ENCODE results near the gene SYNJ1.
"Not testable (repeated sequence)": the region's sequence is repeated elsewhere in the genome, so short reads cannot be mapped to it uniquely, and the experiment has no call there.

Gene SYNJ1

DNA sequence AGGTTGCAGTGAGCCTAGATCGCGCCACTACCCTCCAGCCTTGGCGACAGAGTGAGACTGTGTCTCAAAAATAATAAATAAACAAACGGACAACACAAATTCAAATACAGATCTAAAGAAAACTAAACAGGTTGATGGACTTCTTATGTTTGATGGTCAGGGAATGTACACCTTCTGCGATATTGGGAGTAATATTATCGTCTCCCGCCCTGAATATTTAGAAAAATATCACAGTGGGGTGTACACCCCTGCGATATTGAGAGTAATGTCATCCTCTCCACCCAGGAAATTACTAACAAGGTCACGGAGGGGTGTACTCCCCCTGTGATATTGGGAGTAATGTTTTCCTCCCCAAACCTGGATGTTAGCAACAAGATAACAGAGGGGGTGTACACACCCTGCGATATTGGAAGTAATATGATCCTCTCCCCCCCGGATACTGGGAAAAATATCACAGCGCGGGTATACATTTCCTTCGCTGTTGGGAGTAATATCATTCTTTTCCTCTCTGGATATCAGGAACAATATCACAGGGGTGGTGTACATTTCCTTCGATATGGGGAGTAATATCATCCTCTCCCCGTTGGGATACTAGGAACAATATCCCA lies 114.3 kb downstream of the SYNJ1 start:
- DNase-seq (ENCODE audit: extremely low read depth in 1 of 2, low read depth in 1 of 2), result no peak

DNA sequence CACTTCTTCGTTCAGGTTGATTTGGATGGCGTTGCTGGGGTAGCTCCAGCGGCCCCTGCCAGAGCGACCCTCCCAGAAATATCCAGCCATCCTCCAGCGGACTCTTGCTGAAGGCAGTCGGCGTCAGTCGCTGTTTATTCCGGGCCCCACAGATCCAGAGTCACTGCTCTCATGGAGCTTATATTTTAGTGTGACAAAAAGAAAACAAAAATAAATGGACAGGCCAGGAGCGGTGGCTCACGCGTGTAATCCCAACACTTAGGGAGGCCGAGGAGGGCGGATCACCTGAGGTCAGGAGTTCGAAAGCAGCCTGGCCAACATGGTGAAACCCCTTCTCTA lies 114.8 kb downstream of the SYNJ1 start:
- no peak for DNase-seq (ENCODE audit: extremely low read depth in 1 of 2, low read depth in 1 of 2)

DNA sequence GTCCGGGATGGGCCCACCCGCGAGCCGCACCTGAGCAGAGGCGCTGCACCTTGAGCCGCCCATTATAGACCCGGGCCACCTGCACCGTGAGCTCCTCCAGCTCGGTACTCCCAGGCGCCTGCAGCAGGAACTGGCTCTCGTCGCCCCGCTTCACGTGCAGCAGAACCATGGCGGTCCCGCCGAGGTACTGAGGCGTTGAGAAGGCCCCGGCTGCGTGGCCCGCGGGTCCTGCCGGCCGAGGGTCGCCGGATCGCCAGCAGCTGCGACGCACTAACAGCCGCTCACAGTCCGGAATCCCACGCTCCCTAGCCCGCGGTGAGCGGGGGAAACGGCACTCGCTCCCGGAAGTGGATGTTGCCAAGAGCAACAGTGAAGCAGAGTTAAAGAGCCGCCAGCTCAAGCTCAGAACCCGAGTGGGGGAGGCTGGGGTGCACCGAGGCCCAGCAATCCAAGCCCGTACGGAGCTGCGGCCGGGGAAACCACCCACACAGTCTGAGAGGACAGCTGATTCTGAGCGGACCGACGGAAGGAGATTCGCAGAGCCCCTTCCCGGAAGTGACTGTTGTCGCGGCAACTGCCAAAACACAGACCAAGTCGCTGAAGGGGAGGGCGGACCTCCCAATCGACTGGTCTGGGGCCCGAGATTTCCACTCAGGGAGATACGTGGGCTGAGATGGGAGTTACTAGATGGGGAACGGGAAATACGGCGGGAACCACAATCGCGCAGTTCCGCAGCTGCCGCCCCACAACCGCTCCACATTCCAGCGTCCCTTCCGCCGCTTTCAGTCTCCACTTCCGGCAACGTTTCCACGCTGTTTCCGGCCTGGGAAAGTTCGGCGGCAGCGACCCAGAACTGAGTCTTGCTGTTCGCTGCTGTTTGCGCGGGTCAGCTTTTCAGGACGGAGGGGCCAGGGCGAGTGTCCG lies 115.5 kb downstream of the SYNJ1 start, which contains the start of gene CFAP298:
TSS of gene CFAP298 (minus strand) at position 303 of the 924 bp plus-strand sequence. CDS start at position 169, 134 bp downstream.
- DNase-seq (ENCODE audit: extremely low read depth in 1 of 2, low read depth in 1 of 2), result peak; percentile 71 to 82

DNA sequence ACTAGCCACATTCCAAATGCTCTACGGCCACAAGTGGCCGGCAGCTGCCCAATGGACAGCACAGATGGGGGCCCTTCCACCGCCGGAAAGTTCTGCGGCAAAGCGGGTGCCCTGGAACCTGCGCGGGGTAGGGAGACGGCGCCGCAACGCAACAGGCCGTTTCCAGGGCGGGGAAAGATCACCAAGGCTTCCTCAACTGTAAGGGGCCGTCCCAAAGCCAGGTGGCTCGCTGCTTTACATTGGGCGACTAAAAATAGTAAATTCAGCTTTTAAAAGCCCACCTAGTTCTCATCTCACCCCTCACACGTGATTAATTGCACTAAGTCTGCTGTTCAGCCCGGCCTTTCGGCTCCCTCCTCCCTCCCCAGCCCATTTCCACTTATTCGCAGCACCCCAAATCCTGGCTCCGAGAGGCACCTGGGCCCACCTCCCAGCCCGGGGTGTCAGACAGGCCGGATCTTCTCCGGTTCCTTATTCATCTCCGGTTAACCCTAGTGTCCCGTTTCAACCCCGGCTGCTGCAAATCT lies 116.3 kb downstream of the SYNJ1 start:
- no peak for DNase-seq (ENCODE audit: extremely low read depth in 1 of 2, low read depth in 1 of 2)

DNA sequence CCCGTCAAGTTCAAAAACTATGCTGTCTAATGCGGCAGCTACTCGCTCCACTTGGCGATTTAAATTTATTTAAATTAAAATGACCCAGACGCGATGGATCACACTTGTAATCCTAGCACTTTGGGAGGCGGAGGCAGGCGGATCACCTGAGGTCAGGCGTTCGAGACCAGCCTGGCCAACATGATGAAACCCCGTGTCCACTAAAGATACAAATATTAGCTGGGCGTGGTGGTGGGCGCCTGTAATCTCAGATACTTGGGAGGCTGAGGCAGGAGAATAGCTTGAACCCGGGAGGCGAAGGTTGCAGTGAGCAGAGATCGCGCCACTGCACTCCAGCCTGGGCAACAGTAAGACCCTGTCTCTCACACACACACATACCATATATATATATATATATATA lies 116.9 kb downstream of the SYNJ1 start:
- not testable (repeated sequence) for DNase-seq (ENCODE audit: extremely low read depth in 1 of 2, low read depth in 1 of 2)

DNA sequence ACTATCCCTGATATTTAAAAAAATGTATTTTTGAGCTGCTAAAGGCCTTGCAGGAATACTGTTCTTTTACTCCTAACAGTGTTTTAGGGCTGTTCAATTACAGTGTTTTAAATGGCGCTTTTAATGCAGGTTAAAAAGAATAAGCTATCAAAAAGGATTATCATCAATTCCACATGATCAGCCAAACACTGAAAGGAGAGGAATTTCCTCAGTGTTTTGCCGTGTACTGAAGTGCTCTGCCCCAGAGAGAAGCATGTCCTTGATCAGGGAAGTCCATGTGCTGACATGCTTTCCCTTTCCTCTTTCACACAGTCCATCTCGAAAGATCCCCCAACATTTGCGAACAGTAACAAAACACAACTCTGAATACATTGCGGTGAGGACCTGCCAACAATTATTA lies 119.0 kb downstream of the SYNJ1 start:
- DNase-seq (ENCODE audit: extremely low read depth in 1 of 2, low read depth in 1 of 2), result no peak

DNA sequence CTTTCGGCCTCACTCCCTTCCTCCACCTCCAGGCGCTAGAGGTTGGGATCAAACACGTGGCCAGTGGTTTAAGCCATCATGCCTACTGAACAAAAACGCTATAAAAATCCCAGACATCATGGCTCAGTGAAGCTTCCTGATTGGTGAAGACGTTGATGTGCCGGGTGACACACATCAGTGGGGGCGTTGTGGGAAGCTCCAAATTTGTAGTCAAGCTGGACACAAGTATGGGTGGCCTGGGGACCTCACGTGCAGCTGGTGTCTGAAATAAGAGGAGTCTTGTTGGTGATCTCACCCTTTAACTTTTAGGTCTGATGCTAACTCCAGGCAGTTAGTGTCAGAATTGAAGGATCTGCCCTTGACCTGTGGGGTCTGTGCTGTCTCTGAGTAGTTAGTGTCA lies 122.3 kb downstream of the SYNJ1 start:
- no peak for DNase-seq (ENCODE audit: extremely low read depth in 1 of 2, low read depth in 1 of 2)

DNA sequence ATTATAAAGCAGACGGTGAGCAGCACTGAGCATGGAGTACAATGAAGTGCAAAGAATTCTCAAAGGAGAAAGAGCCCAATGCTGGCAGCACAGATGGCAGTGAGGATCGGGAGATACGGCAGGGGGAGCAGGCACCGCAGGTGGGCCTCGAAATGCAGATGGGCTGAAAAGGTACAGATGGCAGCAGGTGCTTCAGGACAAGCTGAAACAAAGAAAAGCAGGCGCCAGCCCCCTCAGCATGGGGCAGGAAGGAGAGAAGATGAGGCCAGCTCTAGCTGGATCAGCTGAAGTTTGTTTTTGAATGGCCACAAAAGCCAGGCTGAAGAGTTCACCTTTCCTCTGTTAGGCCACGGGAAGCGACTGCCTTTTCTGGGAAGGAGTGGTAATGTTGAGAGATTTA lies 123.3 kb downstream of the SYNJ1 start:
- DNase-seq (ENCODE audit: extremely low read depth in 1 of 2, low read depth in 1 of 2), result no peak

DNA sequence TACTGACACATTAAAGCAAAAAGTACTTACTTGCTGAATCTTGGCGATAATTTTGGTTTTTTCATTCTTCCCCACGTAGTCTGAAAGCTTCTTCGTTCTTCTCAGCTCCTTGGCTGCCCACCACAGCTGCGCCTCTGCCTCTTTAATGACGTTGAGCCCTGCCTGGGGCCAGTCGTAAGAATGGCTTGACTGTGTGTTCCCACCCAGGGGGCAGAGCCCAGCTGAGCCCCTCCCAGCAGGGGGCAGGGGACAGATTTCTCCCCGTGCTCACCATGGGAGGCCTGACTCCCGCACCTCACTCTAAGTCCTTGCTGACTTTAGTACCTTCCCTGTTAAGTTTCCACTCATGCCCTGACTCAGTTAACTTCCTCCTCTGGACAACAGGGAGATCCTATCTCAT lies 124.7 kb downstream of the SYNJ1 start:
- no peak for DNase-seq (ENCODE audit: extremely low read depth in 1 of 2, low read depth in 1 of 2)

DNA sequence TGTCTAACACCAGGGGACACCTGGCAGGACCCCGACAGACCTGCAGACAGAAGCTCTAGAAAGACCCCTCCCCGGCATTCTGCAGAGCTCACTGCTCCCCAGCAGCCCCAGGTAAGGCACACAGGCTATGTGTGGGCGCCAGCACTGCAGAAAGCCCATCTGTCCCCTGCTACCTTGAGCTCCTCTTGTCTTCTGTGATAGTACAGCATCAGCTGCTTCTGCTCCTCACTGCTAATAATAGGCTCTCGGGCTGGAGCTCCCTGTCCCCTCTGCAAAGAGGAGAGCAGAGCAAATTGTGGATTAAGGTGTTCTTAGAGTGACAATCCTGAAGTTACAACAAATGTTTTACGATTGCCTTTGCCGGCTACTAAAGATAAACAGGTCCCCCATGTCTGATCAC lies 125.7 kb downstream of the SYNJ1 start:
- no peak for DNase-seq (ENCODE audit: extremely low read depth in 1 of 2, low read depth in 1 of 2)

DNA sequence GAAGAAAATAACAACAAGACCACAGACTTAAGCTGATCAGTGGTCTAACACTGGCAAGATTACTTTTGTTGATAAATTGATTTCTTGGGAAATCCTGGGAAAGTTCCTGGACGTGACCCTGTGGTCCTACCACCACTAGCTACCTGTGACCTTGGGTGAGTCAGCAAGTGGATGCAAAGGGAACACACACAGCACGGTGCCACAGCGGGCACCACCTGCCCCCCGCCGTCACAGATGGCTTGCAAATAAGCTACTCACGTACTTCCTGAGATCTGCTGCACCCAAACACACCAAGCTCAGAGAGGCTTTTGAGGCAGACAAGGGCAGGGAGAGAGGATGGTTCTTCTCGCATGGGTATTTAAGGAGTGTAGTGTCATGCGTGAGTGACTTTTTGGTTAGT lies 128.3 kb downstream of the SYNJ1 start:
- DNase-seq (ENCODE audit: extremely low read depth in 1 of 2, low read depth in 1 of 2), result no peak

DNA sequence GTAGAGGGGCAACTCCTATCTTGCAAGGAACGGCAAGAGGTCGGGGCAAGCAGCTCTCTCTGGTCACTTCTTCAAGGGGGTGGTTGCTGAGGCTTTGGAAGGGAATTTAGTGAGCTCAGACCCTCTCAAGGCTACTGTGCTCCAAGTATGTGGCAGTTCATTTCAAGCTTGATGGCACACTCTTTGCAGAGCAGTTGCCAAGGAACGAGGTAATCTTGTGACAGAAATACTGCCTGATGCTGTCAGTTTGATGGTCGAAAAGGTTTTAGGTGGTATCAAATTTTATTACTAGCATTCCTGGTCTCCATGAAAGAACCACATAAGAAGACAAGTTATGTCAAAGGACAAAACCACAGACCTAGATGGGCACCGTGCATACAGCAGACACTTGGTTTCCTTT lies 128.7 kb downstream of the SYNJ1 start:
- no peak for DNase-seq (ENCODE audit: extremely low read depth in 1 of 2, low read depth in 1 of 2)

DNA sequence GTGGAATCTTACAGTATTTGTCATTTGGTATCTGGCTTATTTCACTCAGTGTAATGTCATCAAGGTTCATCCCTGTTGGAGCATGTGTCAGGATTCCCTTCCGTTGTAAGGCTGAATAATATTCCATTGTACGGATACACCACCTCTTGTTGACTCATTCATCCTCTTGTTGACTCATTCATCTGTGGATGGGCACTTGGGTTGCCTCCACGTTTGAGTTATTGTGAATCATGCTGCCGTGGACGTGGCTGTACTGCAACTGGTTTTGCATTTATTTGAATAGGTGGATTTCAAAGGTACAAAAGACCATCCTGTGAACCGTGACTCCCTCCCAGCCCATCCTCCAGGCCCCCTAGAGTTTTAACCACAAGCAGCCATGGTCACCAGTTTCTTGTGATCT lies 130.6 kb downstream of the SYNJ1 start:
- DNase-seq (ENCODE audit: extremely low read depth in 1 of 2, low read depth in 1 of 2), result no peak

DNA sequence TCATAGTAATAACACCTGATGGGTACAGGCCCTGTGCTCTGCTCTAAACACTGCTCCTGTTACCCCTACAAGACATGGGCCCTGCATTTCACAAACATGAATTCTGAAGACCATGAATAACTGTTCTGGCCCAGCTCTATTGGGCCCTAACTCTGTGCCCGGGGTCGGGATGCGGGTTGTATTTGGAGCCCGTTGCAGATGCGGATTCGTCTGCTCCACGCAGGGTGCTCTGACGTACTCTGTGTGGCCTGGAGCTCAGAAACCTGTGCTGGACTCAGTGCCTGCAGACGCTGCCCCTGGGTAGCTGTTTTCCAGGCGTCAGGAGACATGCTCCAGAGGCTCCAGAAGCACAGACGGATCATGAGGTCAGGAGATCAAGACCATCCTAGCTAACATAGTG lies 132.4 kb downstream of the SYNJ1 start:
- DNase-seq (ENCODE audit: extremely low read depth in 1 of 2, low read depth in 1 of 2), result no peak

DNA sequence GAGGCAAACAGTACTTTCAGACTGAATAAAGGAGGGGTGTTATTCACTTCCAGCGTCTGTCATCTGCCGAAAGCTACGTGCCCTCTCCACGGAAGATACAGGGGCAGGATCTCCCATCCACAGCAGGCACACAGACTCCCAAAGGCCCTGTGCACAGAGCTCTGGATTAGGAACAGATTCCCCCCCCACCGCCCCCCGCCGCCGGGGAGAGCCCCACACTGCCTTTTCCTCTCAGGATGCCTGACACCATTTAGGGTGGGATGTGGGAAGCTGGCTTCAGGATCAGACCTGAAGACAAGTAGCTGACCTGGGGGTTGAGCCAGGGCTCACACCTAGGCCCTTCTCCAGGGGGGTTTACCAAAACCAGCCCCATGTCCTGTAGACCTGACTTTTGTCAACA lies 134.1 kb downstream of the SYNJ1 start:
- DNase-seq (ENCODE audit: extremely low read depth in 1 of 2, low read depth in 1 of 2), result no peak

DNA sequence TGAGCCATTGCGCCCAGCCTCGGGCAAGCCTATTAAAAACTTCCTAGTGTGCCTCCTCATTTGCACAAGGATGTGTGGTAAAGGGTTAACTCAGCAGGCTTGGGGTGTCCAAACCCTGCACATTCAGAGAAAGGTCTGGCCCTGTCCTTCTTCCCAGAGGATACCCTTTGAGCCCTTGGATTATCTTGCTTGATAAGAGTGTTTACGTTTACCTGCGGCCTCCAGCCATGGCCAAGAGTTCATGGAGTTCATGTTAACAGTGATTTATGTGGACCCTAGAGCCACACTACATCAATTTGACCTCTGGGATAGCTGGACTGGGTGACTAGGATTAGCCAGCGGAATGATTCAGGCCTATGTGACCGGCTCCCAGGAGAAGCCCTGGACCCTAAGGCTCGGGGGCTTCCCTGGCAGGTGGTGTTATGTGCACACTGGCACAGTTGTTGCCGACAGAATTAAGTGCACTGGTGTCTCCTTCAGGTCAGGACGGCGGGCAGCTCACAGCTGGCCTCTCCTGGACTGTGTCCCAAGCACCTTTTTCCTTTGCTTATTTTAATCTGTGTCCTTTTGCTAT lies 134.8 kb downstream of the SYNJ1 start:
- DNase-seq (ENCODE audit: extremely low read depth in 1 of 2, low read depth in 1 of 2), result no peak

DNA sequence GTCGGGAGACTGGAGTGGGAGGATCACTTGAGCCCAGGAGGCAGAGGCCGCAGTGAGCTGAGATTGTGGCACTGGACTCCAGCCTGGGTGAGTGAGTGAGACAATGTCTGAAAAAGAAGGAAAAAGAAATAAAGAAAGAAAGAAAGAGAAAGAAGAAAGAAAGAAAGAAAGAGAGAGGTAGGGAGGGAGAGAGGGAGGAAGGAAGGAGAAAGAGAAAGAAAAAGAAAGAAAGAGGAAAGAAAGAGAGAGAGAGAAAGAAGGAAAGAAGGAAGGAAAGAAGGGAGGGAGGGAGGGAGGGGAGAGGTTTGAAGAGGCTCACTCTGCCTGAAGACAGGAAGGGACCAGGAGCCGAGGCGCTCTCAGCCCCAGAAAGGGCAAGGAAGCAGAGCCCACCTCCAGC lies 137.7 kb downstream of the SYNJ1 start:
- DNase-seq (ENCODE audit: extremely low read depth in 1 of 2, low read depth in 1 of 2), result no peak

DNA sequence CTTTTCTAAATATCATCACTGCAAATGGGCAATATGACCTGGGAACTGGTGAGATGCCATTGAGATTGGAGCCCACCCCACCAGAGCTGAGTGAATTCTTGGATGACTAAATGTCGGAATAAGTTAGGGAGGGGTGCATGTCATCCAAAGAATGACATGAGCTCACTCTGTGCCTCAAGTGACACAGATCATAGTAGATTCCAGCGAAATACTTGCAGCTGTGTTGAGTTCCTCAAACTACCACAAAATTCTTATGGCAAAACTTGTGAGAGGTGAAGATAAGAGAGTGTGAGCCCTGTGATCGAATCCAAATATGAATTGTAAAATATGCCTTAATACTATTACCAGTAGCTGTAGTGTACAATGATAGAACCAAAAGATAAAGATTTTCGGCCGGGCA lies 140.2 kb downstream of the SYNJ1 start:
- DNase-seq (ENCODE audit: extremely low read depth in 1 of 2, low read depth in 1 of 2), result no peak

DNA sequence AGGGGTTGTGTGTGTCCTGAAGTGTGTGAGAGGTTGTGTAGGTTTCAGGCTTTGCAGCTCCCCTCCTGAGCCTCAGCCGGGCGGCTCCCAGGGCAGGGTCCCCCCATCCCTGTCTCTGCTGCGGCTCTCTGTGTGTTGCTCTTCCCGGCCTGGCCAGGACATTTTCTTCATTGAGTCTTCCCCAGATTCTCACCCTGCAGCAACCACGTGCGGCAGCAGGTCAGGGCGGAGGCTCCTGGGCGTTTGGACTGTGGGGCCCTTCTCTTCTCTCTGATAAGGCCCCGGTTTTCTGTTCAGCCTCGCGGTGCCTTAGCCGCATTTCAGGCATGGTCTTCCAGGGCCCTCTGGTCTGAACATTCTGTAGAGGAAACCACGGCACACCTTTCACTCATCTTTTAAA lies 140.7 kb downstream of the SYNJ1 start:
- no peak for DNase-seq (ENCODE audit: extremely low read depth in 1 of 2, low read depth in 1 of 2)

DNA sequence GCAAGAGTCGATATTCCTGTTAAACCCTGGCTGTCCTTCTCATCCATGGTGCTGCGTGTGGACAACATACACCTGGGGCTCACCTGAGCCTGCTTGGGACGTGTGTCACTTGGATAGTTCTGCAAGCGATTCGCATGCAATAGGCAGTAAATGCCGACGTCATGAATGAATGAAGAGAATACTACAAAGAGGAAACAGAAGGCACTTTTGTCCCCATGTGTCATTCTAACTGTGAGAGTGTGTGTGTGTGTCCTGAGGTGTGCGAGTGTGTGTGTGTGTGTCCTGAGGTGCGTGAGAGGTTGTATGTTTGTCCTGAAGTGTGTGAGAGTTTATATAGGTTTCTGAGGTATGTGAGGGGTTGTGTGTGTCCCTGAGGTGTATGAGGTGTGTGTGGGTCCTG lies 141.8 kb downstream of the SYNJ1 start:
- DNase-seq (ENCODE audit: extremely low read depth in 1 of 2, low read depth in 1 of 2), result no peak

DNA sequence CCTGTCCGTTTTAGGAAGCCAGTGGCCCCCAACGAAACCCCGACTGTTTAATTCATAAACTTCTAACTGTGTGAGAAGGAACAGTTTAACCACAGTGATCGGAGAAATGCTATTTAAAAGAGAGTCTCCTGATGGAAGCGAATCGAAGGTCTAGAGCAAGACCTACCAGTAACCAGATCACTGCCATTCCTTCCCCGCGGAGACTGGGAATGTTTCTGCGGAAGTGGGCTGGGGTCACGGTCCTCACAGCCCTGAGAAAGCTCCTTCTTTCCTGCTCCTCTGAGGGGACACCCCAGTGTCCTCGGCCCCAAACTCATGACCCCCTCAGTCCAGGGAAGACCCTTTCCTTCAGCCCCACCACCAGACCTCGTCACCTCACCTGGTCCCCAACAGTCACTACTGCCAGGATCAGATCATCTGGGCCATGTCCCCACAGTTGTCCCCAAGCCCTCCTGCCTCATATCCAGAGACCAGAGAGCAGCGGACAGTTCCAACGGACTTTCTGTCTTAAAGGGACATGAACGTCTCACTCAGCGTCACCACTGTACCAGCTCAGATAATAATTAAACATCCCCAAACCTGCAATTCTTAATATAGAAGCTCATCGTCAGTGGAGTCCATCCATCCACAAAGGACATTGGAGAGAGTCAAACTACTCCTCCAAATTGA lies 142.6 kb downstream of the SYNJ1 start, which contains the start of gene TCP10L:
TSS of gene TCP10L (minus strand) at position 482 of the 669 bp plus-strand sequence. CDS start 1,219 bp downstream, outside the sequence.
- no peak for DNase-seq (ENCODE audit: extremely low read depth in 1 of 2, low read depth in 1 of 2)

Measured in stimulated activated CD8-positive, alpha-beta memory T cell treated with anti-CD3 and anti-CD28 coated beads, Interleukin-7, amount 100 ng/mL, for 48 hours (primary cell).